Measurements from ENCODE around the gene KCNIP1.
"Not testable (repeated sequence)": the region's sequence is repeated elsewhere in the genome, so short reads cannot be mapped to it uniquely, and the experiment has no call there.

The KCNIP1 gene

GRCh38 chr5:170534941-170535340, 31.1 kb downstream of the KCNIP1 start:
- DNase-seq (ENCODE audit: low read depth in 2 of 2, low spot score in 1 of 2): no peak

DNA sequence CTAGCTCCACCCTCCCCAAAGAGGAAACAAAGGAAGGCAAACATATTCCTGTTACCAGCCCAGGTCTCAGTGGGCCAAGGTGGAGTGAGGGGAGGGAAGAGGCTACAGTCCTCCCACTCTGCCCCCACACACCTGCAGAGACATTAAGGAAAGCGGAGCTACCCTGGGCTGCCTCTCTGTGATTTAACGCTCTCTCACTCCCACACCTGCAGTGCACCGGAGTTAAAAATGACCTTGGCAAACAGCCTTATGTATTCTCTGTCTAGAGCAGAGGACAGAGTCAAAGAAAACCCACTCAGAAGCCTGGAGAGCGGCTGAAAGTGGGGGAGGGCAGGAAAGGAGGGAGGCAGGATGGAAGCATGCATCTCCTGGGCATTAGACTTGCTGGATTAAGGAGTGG, 32.7 kb downstream of the KCNIP1 start:
- DNase-seq (ENCODE audit: low read depth in 2 of 2, low spot score in 1 of 2): no peak

- no peak for DNase-seq (ENCODE audit: low read depth in 2 of 2, low spot score in 1 of 2)
Observed at GRCh38 chr5:170537451-170538095, 33.8 kb downstream of the KCNIP1 start.

- DNase-seq (ENCODE audit: low read depth in 2 of 2, low spot score in 1 of 2): no peak
Observed at GRCh38 chr5:170538096-170538465, 34.3 kb downstream of the KCNIP1 start.

GRCh38 chr5:170538696-170539586, 35.1 kb downstream of the KCNIP1 start:
- no peak for DNase-seq (ENCODE audit: low read depth in 2 of 2, low spot score in 1 of 2)

DNA sequence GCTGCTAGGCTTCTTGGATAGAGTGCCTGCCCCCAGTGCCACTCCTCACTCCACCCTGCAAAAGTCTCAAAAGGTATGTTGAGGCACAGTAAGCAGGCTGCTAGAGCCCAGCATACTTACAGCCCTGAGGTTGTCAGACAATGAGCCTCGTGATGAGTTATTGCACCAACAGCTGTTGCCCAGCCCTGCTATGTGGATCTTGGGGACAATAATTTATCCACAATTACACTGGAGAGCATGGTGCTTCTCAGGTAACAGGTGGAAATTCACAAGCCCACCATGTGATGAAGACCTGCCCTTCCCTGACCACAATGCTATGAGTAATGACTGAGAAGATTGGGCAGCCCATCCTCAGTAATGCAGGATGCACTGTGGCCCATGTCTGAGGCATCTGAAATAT, 36.5 kb downstream of the KCNIP1 start:
- no peak for DNase-seq (ENCODE audit: low read depth in 2 of 2, low spot score in 1 of 2)

DNA sequence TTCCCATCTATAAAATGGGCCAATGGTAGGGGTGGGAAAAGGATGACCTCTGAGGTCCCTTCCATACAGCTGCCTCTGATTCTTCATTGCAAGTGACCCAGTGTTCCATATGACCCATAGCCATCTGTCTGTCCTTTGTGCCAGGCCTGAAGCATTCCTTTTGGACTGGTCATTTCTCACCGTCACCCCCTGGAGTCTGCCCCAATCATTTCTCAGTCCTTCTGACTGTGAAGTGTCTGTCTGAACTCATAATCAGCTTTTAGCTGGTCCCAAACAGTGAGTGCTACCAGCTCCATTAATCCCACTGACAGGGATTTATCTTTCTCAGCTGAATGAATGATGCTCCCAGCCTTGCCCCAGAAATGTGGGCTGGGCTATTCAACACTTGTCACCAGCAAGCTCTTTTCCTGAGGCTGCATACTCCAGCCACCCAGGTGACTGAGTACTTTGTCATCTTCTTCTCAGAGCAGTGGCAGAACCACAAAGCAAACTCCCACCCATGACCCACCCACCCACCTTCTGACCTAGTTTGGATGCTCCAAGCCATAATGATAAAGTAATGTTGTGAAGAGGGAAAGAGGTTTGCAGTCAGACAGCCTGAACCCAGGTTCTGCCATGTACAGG, 37.4 kb downstream of the KCNIP1 start:
- DNase-seq (ENCODE audit: low read depth in 2 of 2, low spot score in 1 of 2): no peak

DNA sequence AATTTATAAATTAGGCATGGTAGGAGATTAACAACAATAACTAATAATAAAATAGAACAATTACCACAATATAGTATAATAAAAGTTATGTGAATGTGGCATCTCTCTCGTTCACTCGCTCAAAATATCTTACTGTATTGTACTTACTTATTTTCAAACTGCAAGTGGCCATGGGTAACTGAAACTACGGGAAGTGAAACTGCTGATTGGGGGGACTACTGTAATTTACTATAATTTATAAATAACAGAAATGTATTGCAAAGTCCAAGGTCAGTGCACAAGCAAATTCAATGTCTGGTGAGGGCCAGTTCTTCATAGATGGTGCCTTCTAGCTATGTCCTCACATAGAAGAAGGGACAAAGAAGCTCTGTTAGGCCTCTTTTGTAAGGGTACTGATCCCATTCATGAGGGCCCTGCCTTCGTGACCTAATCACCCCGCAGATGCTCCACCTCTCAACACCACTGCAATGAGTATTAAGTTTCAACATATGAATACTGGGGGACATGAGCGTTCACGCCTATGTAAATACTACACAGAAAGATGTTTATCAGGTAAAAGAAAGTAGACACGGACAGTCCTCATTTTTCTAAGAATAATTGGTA, 39.0 kb downstream of the KCNIP1 start:
- no peak for DNase-seq (ENCODE audit: low read depth in 2 of 2, low spot score in 1 of 2)

DNA sequence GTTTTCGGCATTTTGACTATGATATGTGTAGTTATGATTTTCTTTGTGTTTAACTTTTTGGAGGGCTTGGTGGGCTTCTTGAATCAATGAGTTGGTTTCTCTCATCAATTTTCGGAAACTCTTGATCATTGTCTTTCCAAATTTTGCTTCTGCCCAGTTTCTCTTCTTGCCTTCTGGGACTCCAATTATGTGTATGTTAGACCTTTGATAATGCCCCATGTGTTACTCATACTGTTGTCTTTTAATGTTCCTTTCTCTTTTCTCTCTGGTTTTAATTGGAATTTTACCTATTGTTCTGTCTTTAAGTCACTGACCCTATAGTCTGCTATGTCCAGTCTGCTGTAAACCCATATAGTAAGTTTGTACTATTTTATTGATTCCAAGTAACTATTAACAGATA, 41.5 kb downstream of the KCNIP1 start:
- DNase-seq (ENCODE audit: low read depth in 2 of 2, low spot score in 1 of 2): no peak

GRCh38 chr5:170545811-170546210, 42.0 kb downstream of the KCNIP1 start:
- DNase-seq (ENCODE audit: low read depth in 2 of 2, low spot score in 1 of 2): no peak

DNA sequence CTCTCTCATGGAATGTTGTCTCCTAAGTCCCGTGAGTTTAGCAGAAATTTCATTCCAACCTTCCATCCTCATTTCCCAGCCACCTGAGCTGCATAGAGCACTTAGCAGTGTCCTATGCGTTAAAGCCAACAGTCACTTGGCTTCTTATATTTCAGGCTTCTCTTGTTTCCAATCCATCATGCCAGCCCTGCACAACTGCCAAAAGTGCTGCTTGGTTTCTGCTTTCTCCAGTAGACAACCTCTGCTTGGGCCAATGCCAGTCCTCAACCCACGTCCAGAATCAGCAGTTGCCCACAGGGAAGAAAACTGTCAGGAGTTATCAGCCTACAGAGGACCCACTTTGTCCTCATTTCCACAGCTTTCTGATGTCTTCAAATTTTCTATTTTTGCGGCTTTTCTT, 42.5 kb downstream of the KCNIP1 start:
- no peak for DNase-seq (ENCODE audit: low read depth in 2 of 2, low spot score in 1 of 2)

DNA sequence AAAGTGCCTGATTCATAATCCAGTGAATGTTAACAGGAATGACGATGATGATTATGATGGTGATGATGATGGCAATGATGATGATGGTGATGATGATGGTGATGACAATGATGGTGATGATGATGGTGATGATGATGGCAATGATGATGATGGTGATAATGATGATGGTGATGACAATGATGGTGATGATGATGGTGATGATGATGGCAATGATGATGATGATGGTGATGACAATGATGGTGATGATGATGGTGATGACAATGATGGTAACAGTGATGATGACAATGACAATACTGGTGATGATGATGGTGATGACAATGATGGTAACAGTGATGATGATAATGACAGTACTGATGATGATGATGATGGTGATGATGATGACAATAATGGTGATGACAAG, 46.6 kb downstream of the KCNIP1 start:
- not testable (repeated sequence) for DNase-seq (ENCODE audit: low read depth in 2 of 2, low spot score in 1 of 2)

GRCh38 chr5:170551076-170551475, 47.3 kb downstream of the KCNIP1 start:
- no peak for DNase-seq (ENCODE audit: low read depth in 2 of 2, low spot score in 1 of 2)

DNA sequence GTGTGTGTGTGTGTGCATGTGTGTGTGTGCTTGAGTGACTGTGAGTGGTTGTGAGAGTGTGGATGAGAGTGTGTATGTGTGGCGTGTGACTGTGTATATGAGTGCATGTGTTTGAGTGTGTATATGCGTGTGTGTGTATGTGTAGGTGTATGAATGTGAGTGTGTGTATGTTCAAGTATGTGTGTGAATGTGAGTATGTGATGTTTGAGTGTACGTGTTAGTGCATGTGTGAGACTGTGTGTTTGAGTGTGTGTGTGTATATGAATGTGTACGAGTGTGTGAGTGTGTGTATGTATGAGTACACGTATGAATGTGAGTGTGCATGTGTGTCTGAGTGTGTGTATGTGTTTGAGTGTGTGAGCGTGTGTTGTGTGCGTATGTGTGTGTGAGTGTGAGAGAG, 47.8 kb downstream of the KCNIP1 start:
- DNase-seq (ENCODE audit: low read depth in 2 of 2, low spot score in 1 of 2): no peak

DNA sequence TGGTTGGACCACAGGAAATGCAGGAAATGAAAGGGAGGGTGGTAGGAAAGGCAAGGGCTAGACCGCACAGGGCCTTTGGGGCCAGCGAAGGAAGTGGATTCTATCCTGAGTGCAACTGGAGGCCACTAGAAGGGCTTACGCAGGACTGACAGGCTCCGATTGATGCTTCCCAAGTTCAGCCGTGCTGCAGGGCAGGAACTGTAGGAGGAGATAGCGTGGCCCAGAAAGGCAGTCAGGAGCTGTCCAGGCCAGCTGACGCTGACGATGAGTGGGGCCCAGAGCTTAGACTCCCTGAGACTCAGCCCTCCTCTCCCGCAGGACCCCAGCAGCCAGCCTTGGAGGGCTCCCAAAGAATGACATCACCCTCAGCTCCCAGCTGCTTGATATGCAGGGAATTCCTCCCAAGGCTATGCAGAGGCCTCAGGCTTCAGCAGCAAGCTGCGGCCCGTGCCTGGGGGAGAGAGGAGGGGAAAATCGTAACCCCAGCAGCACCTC, 48.8 kb downstream of the KCNIP1 start:
- no peak for DNase-seq (ENCODE audit: low read depth in 2 of 2, low spot score in 1 of 2)

DNA sequence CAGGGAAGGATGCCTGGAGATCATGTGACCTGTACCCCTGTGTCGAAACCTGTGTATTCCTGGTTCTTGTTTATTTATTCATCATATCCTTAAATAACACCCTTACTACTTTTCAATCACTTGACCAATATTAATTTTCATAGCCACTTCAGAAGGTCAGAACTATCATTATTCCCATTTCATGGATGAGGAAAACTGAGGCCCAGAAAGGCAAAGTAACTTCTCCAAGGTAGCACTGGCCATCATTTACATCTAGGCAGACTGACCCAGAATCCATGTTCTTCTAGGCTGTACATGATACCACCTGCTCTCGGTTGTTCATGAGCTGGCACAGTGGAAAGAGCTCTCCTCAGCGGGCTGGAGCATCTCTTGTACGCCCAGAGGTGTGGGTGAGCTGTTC, 49.4 kb downstream of the KCNIP1 start:
- no peak for DNase-seq (ENCODE audit: low read depth in 2 of 2, low spot score in 1 of 2)

DNA sequence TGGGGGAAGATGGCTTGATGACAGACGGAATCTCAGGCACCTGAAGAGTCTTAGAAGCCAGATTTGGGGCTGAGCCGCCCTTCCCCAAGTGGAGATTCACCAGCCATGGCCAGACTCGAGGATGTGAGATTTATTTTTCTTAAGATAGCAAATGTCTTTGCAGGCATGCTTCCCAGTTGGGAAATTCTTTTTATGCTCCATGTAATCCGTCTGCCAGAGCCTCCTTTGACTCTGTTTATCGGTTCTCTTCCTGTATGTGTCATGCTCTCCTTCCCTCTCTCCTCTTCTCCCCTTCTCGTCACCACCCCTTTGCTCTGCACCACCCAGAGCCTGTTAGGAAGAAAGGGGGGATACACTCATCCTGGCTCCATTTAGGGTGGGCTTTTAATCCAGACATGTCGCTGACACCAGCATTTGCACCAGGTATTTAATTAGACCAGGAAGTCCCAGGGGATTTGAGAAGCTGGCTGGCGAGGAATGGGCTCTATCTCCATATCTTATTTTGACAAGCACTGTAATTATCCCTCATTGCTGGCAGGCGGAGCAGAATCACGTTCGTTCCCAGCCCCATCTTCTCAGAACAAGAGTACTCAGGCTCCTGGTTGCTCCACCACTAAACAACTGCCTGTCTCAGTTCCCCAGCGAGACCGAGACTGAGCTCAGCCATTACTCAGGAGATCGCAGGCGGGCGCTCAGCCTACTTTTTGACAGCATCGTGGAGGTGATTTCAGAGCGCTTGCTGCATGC, 50.9 kb downstream of the KCNIP1 start:
- DNase-seq (ENCODE audit: low read depth in 2 of 2, low spot score in 1 of 2): no peak

DNA sequence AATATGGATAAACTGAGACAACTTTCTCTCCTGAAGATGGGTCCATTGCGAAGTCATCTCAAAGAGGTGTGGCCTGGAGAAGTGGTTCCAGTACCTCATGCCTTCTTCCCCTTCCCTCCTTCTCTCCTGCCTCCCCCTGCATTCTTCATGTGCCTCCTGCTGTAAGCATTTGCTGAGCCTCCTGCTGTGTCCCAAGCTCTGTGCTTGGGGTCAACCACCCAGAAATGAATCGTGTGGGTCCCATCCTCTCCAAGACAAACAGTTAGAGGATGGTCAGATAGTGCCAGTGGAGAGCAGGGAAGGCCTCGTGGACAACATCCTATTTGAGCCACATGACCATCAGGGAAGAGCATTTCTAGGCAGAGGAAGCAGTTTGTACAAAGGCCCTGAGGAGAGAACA, 53.5 kb downstream of the KCNIP1 start:
- no peak for DNase-seq (ENCODE audit: low read depth in 2 of 2, low spot score in 1 of 2)

DNA sequence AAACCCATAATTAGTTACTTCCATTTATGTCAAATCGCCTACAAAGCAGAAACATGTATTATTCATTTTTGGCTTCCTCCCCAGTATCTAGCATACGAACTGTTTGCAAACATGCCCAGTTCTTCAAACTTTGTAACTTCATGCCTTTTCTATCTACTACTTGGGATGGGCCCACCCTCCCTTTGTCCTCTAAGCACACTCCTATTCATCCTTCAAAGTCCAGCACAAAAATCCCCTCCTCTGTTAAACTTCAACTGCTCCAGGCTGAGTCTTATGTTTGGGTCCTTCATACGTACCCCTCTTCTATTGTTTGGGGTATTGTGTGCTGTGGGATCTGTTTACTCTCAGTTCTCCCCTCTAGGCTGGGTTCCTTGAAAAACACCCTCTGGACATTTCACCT, 55.5 kb downstream of the KCNIP1 start:
- no peak for DNase-seq (ENCODE audit: low read depth in 2 of 2, low spot score in 1 of 2)

- DNase-seq (ENCODE audit: low read depth in 2 of 2, low spot score in 1 of 2): no peak
Observed at GRCh38 chr5:170560938-170561337, 57.1 kb downstream of the KCNIP1 start.
